ENCODE measurements around the gene TTLL11. TPM values are rescaled to one million over a fixed set of nuclear protein-coding genes. Genes with fewer than 3 reads are reported as not detected.
A peak's percentile ranks its signal among the peaks of the same experiment; 100 is the strongest.

TTLL11 gene
- total RNA-seq, 4 donors from 2014 or later: 15.1 to 42.6 (median 29.1) TPM

DNA sequence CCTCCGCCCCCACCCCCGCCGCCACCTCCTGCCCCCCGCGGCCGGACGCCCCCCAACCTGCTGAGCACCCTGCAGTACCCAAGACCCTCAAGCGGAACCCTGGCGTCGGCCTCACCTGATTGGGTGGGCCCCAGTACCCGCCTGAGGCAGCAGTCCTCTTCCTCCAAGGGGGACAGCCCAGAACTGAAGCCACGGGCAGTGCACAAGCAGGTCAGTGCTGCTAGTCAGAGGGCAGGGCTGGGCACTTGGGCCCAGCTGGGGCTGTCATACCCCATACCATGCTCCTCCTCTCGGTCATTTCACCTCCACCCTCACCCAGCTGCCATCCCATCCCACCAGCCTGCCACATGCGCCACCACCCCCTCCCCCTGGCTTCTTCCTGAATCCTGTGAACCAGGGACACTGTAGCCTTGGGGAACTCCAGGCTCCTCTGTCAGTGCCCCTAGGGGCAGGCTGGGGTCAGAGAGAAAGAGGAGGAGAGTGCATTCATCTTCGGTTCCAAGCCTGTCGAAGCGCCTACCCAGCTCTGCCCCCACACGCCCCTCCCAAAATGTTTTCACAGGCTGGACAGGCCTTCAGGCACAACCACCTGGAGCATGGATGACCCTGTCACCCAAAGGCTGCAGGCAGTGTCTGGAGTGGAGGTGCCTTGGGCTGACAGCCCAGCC lies 319.7 kb downstream of the TTLL11 start:
- ATAC-seq: no peak
- Histone ChIP-seq H3K27ac (peak overlapping the region in 2 of 4 donors; percentile 4 to 52), H3K4me3 (no peak overlapping the region), H3K36me3 (peaks cover 0 to 94% of the 10 kb centered on the region in 2 donors), H3K4me1 (peaks cover 0 to 18% (median 5%) of the 10 kb centered on the region in 3 donors), H3K9me3 (peaks cover 0 to 4% (median 0%) of the 10 kb centered on the region in 3 donors), H3K27me3 (no peaks in the 10 kb centered on the region)
- TF ChIP-seq POLR2AphosphoS5 (IDR thresholded peaks at IDR 0.05) (no peak), EP300 (IDR thresholded peaks at IDR 0.05) (no peak), POLR2A (IDR thresholded peaks at IDR 0.05) (no peak)
- TF ChIP-seq, protein P1, sequence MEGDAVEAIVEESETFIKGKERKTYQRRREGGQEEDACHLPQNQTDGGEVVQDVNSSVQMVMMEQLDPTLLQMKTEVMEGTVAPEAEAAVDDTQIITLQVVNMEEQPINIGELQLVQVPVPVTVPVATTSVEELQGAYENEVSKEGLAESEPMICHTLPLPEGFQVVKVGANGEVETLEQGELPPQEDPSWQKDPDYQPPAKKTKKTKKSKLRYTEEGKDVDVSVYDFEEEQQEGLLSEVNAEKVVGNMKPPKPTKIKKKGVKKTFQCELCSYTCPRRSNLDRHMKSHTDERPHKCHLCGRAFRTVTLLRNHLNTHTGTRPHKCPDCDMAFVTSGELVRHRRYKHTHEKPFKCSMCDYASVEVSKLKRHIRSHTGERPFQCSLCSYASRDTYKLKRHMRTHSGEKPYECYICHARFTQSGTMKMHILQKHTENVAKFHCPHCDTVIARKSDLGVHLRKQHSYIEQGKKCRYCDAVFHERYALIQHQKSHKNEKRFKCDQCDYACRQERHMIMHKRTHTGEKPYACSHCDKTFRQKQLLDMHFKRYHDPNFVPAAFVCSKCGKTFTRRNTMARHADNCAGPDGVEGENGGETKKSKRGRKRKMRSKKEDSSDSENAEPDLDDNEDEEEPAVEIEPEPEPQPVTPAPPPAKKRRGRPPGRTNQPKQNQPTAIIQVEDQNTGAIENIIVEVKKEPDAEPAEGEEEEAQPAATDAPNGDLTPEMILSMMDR (IDR thresholded peaks at IDR 0.05): no peak
- WGBS, 2 donors (ENCODE audit: low coverage in 1 of 2): 95% methylated on average over 4 of the region's 18 CpGs; no CpG with 5 or more reads in 1 of the 2 donors

DNA sequence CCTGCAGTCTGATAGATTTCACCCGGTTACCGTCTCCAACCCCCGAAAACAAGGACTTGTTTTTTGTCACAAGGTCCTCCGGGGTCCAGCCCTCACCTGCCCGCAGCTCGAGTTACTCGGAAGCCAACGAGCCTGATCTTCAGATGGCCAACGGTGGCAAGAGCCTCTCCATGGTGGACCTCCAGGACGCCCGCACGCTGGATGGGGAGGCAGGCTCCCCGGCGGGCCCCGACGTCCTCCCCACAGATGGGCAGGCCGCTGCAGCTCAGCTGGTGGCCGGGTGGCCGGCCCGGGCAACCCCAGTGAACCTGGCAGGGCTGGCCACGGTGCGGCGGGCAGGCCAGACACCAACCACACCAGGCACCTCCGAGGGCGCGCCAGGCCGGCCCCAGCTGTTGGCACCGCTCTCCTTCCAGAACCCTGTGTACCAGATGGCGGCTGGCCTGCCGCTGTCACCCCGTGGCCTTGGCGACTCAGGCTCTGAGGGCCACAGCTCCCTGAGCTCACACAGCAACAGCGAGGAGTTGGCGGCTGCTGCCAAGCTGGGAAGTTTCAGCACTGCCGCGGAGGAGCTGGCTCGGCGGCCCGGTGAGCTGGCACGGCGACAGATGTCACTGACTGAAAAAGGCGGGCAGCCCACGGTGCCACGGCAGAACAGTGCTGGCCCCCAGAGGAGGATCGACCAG lies 320.4 kb downstream of the TTLL11 start:
- H3K36me3 ChIP-seq: peaks cover 0 to 100% of the 10 kb centered on the region in 2 donors
- ATAC-seq: no peak
- no peaks in the 10 kb centered on the region for H3K27me3 ChIP-seq
- 90% methylated on average over 2 of the region's 45 CpGs; no CpG with 5 or more reads in 1 of the 2 donors for WGBS, 2 donors (ENCODE audit: low coverage in 1 of 2)
- H3K9me3 ChIP-seq: peaks cover 0 to under 1% (median 0%) of the 10 kb centered on the region in 3 donors
- peaks cover 0 to 16% (median 5%) of the 10 kb centered on the region in 3 donors for H3K4me1 ChIP-seq
- TF ChIP-seq POLR2A (IDR thresholded peaks at IDR 0.05) (no peak), EP300 (IDR thresholded peaks at IDR 0.05) (no peak), POLR2AphosphoS5 (IDR thresholded peaks at IDR 0.05) (no peak)
- TF ChIP-seq, protein P1 (IDR thresholded peaks at IDR 0.05): no peak
- H3K27ac ChIP-seq: peak overlapping the region in 1 of 4 donors; percentile 52
- no peak overlapping the region for H3K4me3 ChIP-seq

Small RNAs within 50 kb of the gene (small RNA-seq; reads per million reads assigned to genes)
- 0 reads per million in 4 donors for gene MIR4478

Other genes with a start within 250 kb of the TTLL11 start
- gene NDUFA8, start 66.5 kb upstream of the TTLL11 start, total RNA-seq: 10 to 100 TPM; 39.0 to 84.0 (median 71.9) TPM
- 1 to 10 TPM in 1 of 4 donors, not detected in 3; 6.2 TPM for gene MORN5, start 66.6 kb upstream of the TTLL11 start, total RNA-seq
- 10 to 100 TPM in 1 of 4 donors, 1 to 10 TPM in 3; 1.7 to 13.0 (median 4.9) TPM for gene LHX6, start 135.6 kb upstream of the TTLL11 start, total RNA-seq
- gene RBM18, start 171.5 kb upstream of the TTLL11 start, total RNA-seq: 10 to 100 TPM; 11.0 to 21.5 (median 18.1) TPM
- 10 to 100 TPM; 24.1 to 38.0 (median 29.7) TPM for gene MRRF, start 171.6 kb upstream of the TTLL11 start, total RNA-seq

All from gastroesophageal sphincter (tissue), 4 donors.